Fibroblast of skin of left biceps (primary cell): ENCODE measurements around the gene WAC.
"Not testable (repeated sequence)": the region's sequence is repeated elsewhere in the genome, so short reads cannot be mapped to it uniquely, and the experiment has no call there.

Experiments
- DNase-seq, 2 experiments: peaks; one replicate each; pipeline ENCODE4 v3.0.0-alpha.2; 2013; ENCODE audit warnings: low read depth in 2 of 2

Gene WAC

GRCh38 chr10:28564905-28565304, 32.0 kb downstream of the WAC start:
- DNase-seq: peak; percentile 51 to 57

DNA sequence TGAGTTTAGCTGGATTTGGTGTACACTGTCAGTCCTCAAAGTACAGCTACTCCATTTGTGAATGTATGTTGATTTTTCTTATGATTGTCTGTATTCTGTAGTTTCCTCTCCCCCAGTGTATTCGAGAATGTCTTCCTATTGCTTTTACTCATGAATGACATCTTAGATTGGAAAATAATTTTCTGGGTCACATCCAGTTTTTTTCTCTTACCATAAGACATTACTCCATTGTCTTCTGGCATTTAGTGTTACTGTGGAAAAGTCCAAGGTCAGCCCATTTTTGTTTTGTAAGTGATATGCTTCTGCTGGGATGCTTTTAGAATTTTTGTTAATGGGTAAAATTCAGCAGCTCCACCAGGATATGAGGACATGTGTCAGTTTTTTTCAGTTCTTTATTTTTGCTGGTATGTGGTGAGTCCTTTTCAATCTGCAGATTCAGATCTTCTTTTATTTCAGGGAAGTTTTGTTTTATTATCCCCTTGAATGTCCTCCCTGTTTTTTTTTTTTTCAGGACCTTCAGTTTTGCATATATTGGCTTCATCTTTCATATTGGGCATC, 33.6 kb downstream of the WAC start:
- DNase-seq: no peak

DNA sequence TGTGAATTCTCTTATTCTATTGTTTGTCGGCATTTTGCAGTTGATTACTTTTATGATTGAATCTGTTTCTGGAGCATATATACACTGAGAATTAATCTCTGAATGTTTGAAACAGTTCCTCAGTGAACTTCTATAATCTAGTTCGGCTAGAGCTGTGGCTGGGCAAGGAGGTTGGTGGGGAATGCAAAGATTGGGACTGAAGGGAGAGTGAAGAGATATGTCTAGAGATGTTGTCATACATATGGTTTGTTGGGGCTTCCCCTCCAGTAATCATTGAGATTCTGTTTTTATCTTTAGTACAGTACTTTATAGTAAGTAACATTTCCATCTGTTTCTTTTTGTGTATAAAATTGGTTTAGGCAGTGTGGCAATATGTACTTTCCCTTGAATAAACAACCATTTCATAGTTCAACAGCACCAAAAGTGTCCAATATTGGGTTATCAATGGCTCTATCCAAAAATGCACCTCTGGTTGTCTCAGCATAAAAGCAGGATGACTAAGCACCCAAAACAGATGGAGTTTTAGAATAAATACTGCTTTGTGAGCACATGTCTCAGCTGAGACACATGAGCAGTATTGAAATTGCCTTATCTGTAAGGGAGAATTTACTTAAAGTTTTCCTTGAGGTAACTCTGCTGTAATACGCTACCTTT, 36.7 kb downstream of the WAC start:
- no peak for DNase-seq

DNA sequence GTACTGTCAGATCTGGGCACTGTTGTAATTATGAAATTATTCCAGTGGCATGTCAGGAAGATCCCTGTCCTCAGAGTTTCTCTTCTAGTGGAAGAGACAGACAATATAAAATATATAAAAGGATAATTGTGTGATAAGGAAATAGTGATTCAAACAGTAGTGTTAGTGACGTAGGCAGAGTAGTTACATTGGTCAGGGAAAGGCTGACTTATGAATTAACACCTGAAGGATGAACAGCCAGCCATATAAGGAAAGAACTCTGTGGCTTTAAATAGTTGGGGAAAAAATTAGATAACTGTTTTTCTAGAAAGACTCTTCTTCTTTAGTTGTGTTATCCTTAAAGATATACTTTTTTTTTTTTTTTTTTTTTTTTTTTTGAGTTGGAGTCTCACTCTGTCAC, 37.7 kb downstream of the WAC start:
- no peak for DNase-seq

DNA sequence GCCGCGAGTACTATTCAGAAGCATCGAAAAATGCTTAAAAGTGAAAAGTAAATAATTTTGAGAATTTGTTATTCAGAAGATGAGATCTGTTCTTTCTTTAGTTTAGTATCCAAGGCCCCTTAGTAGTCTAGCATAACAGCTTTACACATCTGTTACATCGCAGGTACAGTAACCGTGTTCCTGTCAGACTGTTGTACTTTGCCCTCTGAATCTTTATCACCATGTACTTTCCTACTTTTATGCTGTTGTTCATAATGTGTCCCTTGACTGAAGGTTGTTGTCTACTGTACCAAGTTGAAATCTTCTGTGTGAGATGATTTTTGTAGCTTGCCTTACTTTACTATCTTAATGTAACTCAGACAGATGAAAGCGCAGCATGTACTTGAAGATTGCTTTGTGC, 38.3 kb downstream of the WAC start:
- no peak for DNase-seq

GRCh38 chr10:28574214-28574613, 41.3 kb downstream of the WAC start:
- not testable (repeated sequence) for DNase-seq

GRCh38 chr10:28575852-28576251, 42.9 kb downstream of the WAC start:
- DNase-seq: no peak

GRCh38 chr10:28577506-28577905, 44.6 kb downstream of the WAC start:
- DNase-seq: no peak

DNA sequence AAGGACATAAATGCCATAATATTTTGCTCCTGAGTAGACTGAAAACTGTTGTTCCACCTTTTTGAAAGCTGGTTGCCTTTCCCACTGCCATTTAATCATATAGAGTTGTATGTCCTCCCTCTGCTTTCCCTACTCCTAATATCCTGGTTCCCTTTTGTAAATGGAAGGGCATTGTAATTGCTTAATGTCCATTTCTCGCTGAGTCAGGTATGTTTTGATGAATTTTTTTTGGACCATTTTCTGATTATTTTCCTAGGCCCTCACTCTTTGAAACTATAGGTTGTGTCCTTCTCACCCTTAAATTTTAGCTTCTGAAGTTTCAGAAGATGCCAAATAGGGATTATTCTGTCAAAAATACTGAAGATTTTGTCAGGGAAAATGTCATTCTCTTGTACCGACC, 45.5 kb downstream of the WAC start:
- no peak for DNase-seq

DNA sequence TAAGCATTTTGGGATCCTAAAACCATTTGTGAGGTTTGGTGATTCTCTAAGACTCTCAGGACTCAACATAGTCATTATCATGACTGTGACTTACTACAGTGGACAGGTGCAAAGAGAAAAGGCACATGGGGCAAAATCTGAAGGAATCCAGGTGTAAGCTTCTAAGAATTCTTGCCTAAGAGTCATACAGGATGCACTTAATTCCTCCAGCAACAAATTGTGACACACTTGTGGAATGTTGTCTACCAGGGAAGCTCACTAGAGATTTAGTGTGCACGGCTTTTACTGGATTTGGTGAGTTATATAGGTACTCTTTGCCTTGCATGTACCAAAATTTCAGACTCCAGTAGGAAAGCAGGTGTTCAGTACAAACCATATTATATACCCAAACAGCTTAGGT, 47.9 kb downstream of the WAC start:
- DNase-seq: no peak

DNA sequence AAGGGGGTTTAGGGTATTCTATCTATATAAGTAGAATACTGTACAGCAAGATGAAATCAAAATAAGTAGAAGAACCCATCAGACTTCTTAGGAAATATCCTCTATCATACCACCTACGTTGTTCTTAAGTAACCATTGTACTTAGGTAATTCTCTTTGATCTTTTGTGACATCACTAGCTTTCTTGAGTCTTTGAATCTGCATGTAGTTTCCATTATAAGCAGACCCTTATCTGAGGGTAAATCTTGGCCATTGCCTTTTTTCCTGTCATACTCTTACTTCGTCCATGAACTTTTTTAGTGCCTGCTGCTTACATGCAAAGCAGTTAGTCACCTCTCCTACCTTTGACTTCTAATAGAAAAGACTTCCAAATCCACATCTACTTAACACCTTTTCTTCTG, 49.0 kb downstream of the WAC start:
- DNase-seq: no peak

DNA sequence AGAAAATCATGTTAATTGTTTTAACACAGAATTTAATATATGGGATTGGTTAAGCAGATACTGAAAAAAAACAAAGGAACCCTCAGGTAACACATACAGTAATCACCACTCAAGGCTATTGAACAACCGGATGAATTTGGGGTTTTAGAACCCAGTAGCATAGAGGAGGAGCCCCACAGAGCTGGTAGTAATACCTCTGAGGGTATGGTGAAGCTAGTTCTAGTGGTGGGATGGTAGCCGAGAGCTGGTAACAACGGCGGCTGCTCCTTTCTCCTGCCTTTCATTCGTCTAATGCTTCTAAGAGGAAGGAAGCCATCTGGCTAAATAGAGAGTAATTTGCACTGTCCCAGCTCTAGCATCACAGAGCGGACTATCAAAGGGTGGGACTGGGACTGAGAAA, 52.2 kb downstream of the WAC start:
- no peak for DNase-seq

DNA sequence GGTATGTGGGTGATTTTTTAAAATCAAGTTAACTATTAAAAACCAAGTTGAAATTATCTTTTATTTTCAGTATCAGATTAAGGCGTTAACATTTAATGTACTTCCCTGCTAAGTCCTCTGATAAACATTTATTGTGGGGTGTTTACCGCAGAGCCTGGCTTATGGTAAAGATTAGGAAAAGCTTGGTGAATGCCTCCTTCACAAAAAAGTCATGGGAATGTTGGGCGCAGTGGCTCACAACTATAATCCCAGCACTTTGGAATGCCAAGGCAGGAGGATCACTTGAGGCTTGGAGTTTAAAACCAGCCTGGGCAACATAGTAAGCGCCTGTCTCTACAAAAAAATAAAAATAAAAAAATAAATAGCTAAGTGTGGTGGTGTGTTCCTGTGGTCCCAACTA, 53.3 kb downstream of the WAC start:
- no peak for DNase-seq

- peak; percentile 38 to 43 for DNase-seq
Measured at GRCh38 chr10:28587270-28587969, 54.5 kb downstream of the WAC start.

DNA sequence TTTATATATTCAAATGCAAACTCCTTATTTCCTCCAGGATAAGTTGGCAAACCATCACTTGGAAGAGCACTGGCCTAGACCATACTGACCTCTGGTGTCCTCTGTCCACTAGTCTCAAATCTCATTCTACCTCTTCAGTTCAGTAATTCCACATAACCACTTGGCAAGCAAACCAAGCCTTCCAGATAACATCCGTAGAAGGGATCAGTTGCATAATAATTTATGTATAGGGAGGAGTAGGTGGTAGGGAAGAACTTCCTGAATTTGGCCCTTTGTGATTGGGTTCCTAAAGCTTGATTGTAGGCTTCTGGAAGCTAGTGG, 55.0 kb downstream of the WAC start:
- DNase-seq: peak in 1 of 2 experiments; percentile 2

- peak; percentile 16 to 33 for DNase-seq
Measured at GRCh38 chr10:28592953-28593352, 60.0 kb downstream of the WAC start.

GRCh38 chr10:28593811-28594210, 60.9 kb downstream of the WAC start:
- DNase-seq: no peak

GRCh38 chr10:28594406-28594805, 61.5 kb downstream of the WAC start:
- DNase-seq: no peak

- no peak for DNase-seq
Measured at GRCh38 chr10:28595613-28596012, 62.7 kb downstream of the WAC start.

DNA sequence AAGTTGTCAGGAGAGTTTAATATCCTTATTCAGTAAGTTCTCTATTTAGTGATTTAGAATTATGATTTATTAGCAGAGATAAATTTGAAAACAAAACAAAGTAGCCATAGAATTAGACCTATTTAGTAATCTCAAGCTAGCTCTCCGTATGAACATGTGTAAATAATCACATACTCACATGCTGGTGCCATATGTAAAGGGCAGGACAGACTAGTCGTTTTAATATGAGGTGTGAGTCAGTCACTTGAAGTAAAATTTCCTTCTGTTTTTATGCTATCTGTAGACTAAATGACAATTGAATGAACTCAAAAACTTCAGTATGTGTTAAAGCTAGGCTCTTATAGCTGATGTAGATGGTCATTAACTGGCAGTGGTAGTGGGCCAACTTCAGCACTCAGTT, 67.1 kb downstream of the WAC start:
- DNase-seq: no peak

DNA sequence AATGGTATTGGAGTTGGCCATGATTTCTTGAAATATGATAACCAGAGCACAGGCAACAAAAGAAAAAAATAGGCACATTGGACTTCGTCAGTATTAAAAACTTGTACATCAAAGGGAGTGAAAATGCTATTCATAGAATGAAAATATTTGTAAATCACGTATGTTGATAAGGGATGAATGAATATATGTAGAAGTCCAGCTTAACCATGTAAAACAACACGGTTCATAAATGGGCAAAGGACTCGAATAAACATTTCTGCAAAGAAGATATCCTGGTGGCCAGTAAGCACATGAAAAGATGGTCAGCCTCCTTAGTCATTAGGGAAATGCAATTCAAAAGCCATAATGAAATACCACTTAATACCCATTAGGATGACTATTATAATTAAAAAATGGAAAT, 68.1 kb downstream of the WAC start:
- DNase-seq: no peak

GRCh38 chr10:28604567-28605536, 71.9 kb downstream of the WAC start:
- no peak for DNase-seq
